Measurements from ENCODE around the gene UBE2J2. TPM values are rescaled to one million over a fixed set of nuclear protein-coding genes. Genes with fewer than 3 reads are reported as not detected.

The UBE2J2 gene
- polyA plus RNA-seq, 2 of the 4 experiments (the other 2 are of a cell fraction) = 21.2 to 36.2 TPM

DNA sequence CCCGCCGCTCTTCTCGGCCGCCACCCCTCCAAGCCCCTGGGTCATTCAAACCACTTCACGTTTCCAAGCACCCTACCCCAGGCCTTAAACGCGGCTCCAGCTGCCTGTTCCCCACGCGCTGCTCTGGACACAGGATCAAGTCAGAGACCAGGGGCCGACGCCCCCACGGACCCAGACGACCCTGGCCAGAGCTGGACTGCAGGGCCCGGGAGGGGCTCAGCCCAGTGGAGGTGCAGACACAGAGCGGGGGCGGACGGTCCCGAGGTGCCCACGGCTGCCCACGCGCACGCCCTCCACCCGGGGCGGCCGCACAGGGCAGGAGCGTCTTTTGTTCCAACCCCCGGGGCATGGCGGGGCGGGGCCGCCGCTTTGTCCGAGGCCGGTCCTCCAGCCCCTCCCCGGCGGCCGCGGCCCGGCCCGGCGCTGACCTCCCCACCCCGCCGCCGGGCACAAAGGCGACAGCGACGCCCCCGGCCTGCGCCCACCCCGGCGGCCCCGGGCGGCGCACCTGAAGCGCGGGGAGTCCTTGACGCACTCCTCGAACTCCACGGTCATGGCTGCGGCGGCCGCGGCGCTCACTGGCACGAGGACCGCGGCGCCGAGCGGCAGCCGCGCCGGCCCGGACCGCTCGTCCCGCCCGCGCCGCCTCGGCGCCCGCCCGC, 33.7 kb upstream of the UBE2J2 start:
- H3K9me3 ChIP-seq = no peaks in the 10 kb centered on the region
- FAIRE-seq (no peak), DNase-seq (ENCODE audit: low read depth in 1 of 2, low spot score in 1 of 2) (no peak), ATAC-seq (no peak)
- no CpG with 5 or more reads among the region's 83 CpGs for WGBS (ENCODE audit: missing lambda C conversion rate)
- H3K4me3 ChIP-seq = peak overlapping the region; percentile 91
- peaks cover 41% of the 10 kb centered on the region for H3K4me1 ChIP-seq
- ChIA-PET POLR2A (no interaction called here), CTCF (interaction anchor here (1.1 kb wide), 1 partner anchor 39 kb away, joined by 3 read pairs; no protein-coding TSS in a partner anchor)
- TF ChIP-seq FOXS1 (CRISPR knock-in tag; IDR thresholded peaks at IDR 0.05) (no peak), POLR2A (IDR thresholded peaks at IDR 0.05; ENCODE audit: low read length) (peak; percentile 16; the same call in 1 of the 2 replicates)
- peak overlapping the region; percentile 78 to 96 for H3K27ac ChIP-seq
- peak overlapping the region; percentile 91 for H3K4me2 ChIP-seq

DNA sequence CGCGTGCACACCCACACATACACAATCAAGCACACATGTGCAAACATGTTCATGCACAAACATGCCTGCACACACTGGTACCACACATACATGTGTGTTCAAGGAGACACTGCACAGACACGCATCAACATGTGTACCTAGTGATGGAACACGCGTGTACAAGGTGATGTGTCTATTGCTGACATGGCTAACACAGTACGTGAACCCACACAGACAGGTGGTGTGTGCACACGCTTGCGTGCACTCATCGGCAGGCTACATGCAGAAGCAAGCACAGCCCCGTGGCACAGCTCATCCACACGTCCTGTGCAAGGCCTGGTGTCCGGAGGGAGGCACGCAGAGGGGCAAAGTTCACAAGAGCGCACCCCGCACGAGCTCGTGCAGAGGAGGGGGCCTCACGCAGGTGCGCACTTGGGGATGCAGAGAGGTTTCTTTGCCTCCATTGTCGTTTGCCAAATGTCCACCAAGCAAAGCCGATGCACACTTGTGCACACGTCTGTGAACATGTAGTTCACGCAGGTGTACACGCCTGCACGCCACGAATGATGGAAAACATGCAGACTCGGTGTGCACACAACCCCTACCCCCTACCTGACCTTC, 33.1 kb upstream of the UBE2J2 start:
- peaks cover 41% of the 10 kb centered on the region for H3K4me1 ChIP-seq
- FAIRE-seq (no peak), DNase-seq (ENCODE audit: low read depth in 1 of 2, low spot score in 1 of 2) (no peak), ATAC-seq (no peak)
- ChIA-PET POLR2A (no interaction called here), CTCF (interaction anchor here (1.1 kb wide), 1 partner anchor 39 kb away, joined by 3 read pairs; no protein-coding TSS in a partner anchor)
- H3K4me2 ChIP-seq = peak overlapping the region; percentile 91
- H3K4me3 ChIP-seq = peak overlapping the region; percentile 91
- peak overlapping the region; percentile 78 to 96; a peak in 5 of 6 replicates for H3K27ac ChIP-seq
- 72% methylated on average over 14 of the region's 27 CpGs for WGBS (ENCODE audit: missing lambda C conversion rate)
- no peaks in the 10 kb centered on the region for H3K9me3 ChIP-seq
- TF ChIP-seq RCOR1 (IDR thresholded peaks at IDR 0.05; ENCODE audit: low read depth, low read length) (no peak), JUN (IDR thresholded peaks at IDR 0.05) (no peak), BHLHE40 (IDR thresholded peaks at IDR 0.05; ENCODE audit: low read depth, low read length) (no peak), ESRRA (IDR thresholded peaks at IDR 0.05; ENCODE audit: borderline replicate concordance, low read length) (no peak), CEBPB (IDR thresholded peaks at IDR 0.05) (no peak), RNF2 (IDR thresholded peaks at IDR 0.05; ENCODE audit: borderline replicate concordance, low read depth) (no peak), MYC (IDR thresholded peaks at IDR 0.05; ENCODE audit: borderline replicate concordance, low read length) (no peak), HOXB13 (CRISPR knock-in tag; IDR thresholded peaks at IDR 0.05; ENCODE audit: low read depth) (no peak)
- TF ChIP-seq, protein P1, sequence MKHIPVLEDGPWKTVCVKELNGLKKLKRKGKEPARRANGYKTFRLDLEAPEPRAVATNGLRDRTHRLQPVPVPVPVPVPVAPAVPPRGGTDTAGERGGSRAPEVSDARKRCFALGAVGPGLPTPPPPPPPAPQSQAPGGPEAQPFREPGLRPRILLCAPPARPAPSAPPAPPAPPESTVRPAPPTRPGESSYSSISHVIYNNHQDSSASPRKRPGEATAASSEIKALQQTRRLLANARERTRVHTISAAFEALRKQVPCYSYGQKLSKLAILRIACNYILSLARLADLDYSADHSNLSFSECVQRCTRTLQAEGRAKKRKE (CRISPR knock-in tag; IDR thresholded peaks at IDR 0.05; ENCODE audit: low read depth) = no peak
- TF ChIP-seq, protein P2, sequence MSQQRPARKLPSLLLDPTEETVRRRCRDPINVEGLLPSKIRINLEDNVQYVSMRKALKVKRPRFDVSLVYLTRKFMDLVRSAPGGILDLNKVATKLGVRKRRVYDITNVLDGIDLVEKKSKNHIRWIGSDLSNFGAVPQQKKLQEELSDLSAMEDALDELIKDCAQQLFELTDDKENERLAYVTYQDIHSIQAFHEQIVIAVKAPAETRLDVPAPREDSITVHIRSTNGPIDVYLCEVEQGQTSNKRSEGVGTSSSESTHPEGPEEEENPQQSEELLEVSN (IDR thresholded peaks at IDR 0.05; ENCODE audit: borderline replicate concordance, low read depth) = no peak

DNA sequence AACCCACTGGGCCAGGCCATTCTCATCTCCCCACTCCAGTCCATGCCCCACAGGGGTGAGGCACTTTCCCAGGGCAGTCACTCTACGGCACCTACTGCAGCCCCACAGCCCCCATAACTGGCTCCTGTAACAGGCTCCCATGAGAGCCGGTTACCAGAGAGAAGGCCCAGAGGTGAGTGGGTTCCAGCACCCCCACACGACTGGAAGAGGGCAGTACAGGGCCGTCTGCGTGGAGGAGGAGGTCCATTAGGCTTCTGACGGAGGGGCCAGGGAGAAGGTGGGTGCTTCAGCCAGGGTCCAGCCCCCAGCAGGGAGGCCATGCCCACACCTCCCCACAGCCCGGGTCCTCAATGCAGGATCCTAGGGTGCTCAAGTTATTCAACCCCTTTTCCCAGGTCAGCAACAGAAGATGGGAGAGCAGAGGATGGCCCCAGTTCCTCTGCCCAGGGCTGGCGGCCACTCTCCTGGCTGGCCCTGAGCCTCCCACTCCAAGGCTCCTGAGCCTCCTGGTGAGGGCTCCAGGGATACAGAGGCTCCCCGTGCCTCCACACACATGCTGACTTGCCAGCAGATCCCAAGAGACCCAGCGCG, 32.5 kb upstream of the UBE2J2 start:
- ATAC-seq = peak in 1 of 2 experiments; percentile 8; a peak in 3 of 6 replicates
- Histone ChIP-seq H3K4me1 (peaks cover 41% of the 10 kb centered on the region), H3K4me2 (peak overlapping the region; percentile 91), H3K4me3 (peak overlapping the region; percentile 91), H3K9me3 (no peaks in the 10 kb centered on the region), H3K27ac (peak overlapping the region; percentile 87 to 95)
- WGBS (ENCODE audit: missing lambda C conversion rate) = 57% methylated on average over 8 of the region's 11 CpGs
- FAIRE-seq = no peak
- ChIA-PET CTCF (interaction anchor here (1.1 to 1.6 kb wide), 5 partner anchors 15 to 325 kb away, joined by 3 to 7 read pairs (median 3); no protein-coding TSS in a partner anchor), POLR2A (no interaction called here)
- no peak for DNase-seq (ENCODE audit: low read depth in 1 of 2, low spot score in 1 of 2)
- no peak for TF ChIP-seq SREBF2 (IDR thresholded peaks at IDR 0.05)
- TF ChIP-seq FOXS1 (CRISPR knock-in tag; IDR thresholded peaks at IDR 0.05) = no peak
- TF ChIP-seq, protein P3, sequence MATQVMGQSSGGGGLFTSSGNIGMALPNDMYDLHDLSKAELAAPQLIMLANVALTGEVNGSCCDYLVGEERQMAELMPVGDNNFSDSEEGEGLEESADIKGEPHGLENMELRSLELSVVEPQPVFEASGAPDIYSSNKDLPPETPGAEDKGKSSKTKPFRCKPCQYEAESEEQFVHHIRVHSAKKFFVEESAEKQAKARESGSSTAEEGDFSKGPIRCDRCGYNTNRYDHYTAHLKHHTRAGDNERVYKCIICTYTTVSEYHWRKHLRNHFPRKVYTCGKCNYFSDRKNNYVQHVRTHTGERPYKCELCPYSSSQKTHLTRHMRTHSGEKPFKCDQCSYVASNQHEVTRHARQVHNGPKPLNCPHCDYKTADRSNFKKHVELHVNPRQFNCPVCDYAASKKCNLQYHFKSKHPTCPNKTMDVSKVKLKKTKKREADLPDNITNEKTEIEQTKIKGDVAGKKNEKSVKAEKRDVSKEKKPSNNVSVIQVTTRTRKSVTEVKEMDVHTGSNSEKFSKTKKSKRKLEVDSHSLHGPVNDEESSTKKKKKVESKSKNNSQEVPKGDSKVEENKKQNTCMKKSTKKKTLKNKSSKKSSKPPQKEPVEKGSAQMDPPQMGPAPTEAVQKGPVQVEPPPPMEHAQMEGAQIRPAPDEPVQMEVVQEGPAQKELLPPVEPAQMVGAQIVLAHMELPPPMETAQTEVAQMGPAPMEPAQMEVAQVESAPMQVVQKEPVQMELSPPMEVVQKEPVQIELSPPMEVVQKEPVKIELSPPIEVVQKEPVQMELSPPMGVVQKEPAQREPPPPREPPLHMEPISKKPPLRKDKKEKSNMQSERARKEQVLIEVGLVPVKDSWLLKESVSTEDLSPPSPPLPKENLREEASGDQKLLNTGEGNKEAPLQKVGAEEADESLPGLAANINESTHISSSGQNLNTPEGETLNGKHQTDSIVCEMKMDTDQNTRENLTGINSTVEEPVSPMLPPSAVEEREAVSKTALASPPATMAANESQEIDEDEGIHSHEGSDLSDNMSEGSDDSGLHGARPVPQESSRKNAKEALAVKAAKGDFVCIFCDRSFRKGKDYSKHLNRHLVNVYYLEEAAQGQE (IDR thresholded peaks at IDR 0.05) = no peak
- no peak for TF ChIP-seq BHLHE40 (IDR thresholded peaks at IDR 0.05; ENCODE audit: low read depth, low read length)
- TF ChIP-seq PHF8 (IDR thresholded peaks at IDR 0.05; ENCODE audit: borderline replicate concordance, low read depth) = no peak
- TF ChIP-seq ZC3H11A (IDR thresholded peaks at IDR 0.05) = no peak
- no peak for TF ChIP-seq JUNB (IDR thresholded peaks at IDR 0.05)
- no peak for TF ChIP-seq CEBPB (IDR thresholded peaks at IDR 0.05)
- no peak for TF ChIP-seq SMC3 (IDR thresholded peaks at IDR 0.05)
- TF ChIP-seq, protein P4, sequence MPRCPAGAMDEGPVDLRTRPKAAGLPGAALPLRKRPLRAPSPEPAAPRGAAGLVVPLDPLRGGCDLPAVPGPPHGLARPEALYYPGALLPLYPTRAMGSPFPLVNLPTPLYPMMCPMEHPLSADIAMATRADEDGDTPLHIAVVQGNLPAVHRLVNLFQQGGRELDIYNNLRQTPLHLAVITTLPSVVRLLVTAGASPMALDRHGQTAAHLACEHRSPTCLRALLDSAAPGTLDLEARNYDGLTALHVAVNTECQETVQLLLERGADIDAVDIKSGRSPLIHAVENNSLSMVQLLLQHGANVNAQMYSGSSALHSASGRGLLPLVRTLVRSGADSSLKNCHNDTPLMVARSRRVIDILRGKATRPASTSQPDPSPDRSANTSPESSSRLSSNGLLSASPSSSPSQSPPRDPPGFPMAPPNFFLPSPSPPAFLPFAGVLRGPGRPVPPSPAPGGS (IDR thresholded peaks at IDR 0.05) = no peak
- TF ChIP-seq NFE2L2 (conservative IDR thresholded peaks at IDR 0.05; ENCODE audit: low read length) = no peak
- TF ChIP-seq, protein P2 (IDR thresholded peaks at IDR 0.05; ENCODE audit: borderline replicate concordance, low read depth) = no peak
- no peak for TF ChIP-seq RCOR1 (IDR thresholded peaks at IDR 0.05; ENCODE audit: low read depth, low read length)
- TF ChIP-seq EHMT2 (IDR thresholded peaks at IDR 0.05; ENCODE audit: low read depth) = no peak
- no peak for TF ChIP-seq KDM5A (IDR thresholded peaks at IDR 0.05)
- no peak for TF ChIP-seq HOXA7 (CRISPR knock-in tag; IDR thresholded peaks at IDR 0.05)
- no peak for TF ChIP-seq CHD2 (IDR thresholded peaks at IDR 0.05; ENCODE audit: low read length, partially characterized antibody)
